Fibroblast of villous mesenchyme (primary cell): ENCODE results near the gene NINJ1. TPM values are rescaled to one million over a fixed set of nuclear protein-coding genes. Genes with fewer than 3 reads are reported as not detected.
A peak's percentile ranks its signal among the peaks of the same experiment; 100 is the strongest.

Source experiments
- DNase-seq: peaks from one replicate; pipeline ENCODE4 v3.0.0-alpha.2; 2010; ENCODE audit warnings: low read depth
- H3K4me3 ChIP-seq: 2 replicates; pipeline ENCODE4 v1.5.1; 2011; ENCODE audit warnings: low read depth, mild to moderate bottlenecking, low read length
- CTCF ChIP-seq: IDR thresholded peaks from 2 replicates; pipeline ENCODE4 v1.5.1; 2012; ENCODE audit warnings: low read depth, mild to moderate bottlenecking, low read length; ENCODE audit not compliant: insufficient read depth
- total RNA-seq: library from RNA; depleted of rRNA; stranded (reverse); fragments of >200 nt; gene quantifications from 2 replicates; pipeline ENCODE4 v1.2.3, GENCODE V29; 2012

The NINJ1 gene
- total RNA-seq, 1 donor = 33.7 TPM

GRCh38 chr9:93177676-93178075 is 43.6 kb upstream of the NINJ1 start:
- H3K4me3 ChIP-seq = no peak overlapping the region
- DNase-seq = peak; percentile 33
- TF ChIP-seq CTCF = no peak

- no peak for TF ChIP-seq CTCF
- DNase-seq = no peak
Observed at GRCh38 chr9:93174976-93175375, 40.9 kb upstream of the NINJ1 start.

GRCh38 chr9:93173365-93174051 is 39.5 kb upstream of the NINJ1 start:
- no peak for DNase-seq

More at GRCh38 chr9:93174976-93175375, 40.9 kb upstream of the NINJ1 start:
- no peak overlapping the region for H3K4me3 ChIP-seq

GRCh38 chr9:93172666-93173364 is 38.8 kb upstream of the NINJ1 start:
- no peak for DNase-seq
- TF ChIP-seq CTCF = no peak
- H3K4me3 ChIP-seq = no peak overlapping the region

More at GRCh38 chr9:93173365-93174051, 39.5 kb upstream of the NINJ1 start:
- H3K4me3 ChIP-seq = no peak overlapping the region
- TF ChIP-seq CTCF = no peak

- no peak for TF ChIP-seq CTCF
- DNase-seq = no peak
- H3K4me3 ChIP-seq = no peak overlapping the region
Observed at GRCh38 chr9:93171261-93171990, 37.4 kb upstream of the NINJ1 start.

- no peak overlapping the region for H3K4me3 ChIP-seq
- no peak for DNase-seq
- no peak for TF ChIP-seq CTCF
Observed at GRCh38 chr9:93170571-93170970, 36.5 kb upstream of the NINJ1 start.
